Measurements from ENCODE around the gene GLUD1.
"Not testable (repeated sequence)": the region's sequence is repeated elsewhere in the genome, so short reads cannot be mapped to it uniquely, and the experiment has no call there.

GLUD1 gene

DNA sequence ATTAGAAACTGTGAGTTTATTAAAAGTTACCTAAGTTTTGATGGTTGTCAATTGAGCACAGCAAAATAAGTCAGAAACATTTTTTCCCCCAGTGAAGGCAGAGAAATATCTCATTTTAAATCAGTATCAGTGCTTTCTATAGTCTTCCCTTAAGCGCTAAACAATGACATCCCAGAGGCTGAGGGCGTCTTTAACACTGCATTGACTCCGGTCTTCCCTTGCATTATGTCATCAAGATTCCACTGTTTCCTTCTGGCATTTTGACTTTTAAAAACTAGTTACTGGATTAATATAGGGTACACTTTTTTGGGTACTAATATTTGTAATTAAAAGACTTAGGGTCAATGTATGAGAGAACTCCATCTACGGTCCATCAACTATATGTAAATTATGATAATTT is 3.9 kb downstream of the GLUD1 start:
- no peak for DNase-seq (ENCODE audit: low read depth in 2 of 2)

DNA sequence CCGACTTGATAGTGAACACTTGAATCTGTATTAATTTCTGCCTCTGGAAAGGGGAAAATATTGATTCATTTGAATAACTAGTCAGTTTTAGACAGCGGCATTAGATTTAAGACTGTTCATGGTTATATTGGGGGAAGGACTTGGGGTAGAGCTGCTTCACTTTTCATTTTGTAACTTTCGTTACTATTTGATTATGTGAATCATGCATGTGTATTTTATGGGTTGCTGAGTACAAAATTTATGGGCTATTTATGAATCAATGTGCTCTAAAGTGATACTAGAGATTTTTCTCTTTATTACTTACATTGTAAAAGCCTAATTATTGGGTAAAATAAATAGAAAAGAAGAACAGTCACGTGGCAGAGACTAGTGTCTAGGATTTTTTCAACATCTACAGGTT is 4.9 kb downstream of the GLUD1 start:
- no peak for DNase-seq (ENCODE audit: low read depth in 2 of 2)

DNA sequence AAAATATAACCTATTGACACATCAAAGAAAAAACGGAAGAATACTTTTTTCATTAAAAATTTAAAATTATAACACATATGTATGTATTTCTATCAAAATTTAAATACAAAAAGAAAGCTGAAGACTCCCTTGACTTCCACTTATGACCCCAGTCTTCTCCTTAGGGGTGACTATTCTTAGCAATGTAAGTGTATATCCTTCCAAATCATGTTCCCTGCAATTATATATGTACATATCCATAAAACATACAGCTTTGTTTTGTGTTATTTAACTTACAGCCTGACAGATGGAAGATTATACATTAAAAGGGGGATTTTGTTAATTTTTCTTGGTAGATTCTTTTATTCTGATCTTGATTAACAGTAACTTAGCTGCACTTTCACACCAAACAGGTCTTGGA is 9.1 kb downstream of the GLUD1 start:
- no peak for DNase-seq (ENCODE audit: low read depth in 2 of 2)

DNA sequence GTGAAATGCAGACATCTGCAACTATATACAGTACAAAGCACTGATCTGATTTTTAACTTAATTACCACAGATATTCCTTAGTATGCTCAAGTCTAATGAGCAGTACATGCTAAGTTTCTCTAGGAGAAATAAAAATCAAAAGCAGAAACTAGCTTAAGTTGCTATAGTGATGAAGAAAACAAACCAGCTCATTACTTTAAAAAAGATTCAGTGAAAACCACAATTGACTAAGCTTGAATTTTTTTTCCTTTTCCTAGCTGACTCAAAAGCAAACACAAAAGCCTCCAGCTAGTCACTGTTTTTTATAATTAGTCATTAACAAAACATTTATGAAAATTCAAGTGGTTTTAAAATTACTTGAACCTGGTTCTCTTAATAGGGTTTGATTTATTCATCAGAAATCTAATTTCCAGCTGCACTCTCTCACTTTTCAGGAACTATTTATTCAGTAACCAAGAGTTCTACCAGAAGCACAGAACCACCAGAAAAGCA is 10.3 kb downstream of the GLUD1 start:
- not testable (repeated sequence) for DNase-seq (ENCODE audit: low read depth in 2 of 2)

DNA sequence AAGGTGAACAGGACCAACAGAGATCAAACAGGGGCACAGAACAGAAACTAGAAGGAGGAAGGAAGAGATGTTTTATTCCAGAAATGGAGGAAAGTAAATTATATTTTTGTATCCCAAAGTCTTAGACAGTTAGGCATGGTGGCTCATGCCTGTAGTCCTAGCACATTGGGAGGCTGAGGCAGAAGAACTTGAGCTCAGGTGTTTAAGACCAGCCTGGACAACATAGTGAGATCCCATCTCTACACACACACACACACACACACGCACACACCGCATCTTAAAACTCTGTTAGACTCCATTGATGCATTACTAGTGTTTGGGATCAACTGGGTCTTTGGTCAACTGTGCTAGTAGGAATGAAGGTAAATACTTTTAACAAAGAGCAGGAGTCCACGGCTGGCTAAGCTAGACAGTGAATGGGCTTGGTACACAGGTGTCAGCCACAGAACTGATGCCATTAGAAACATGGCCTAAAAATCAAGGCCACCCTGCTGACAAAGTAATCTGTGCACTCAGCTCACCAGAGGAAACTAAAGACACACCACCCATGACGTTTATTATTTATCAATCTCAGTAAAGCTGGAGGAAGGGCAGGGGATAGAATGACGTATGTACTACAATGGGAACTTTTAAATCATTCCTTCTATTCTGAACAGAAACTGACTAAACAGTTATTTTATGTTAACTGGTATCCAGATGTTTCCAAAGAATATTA is 10.9 kb downstream of the GLUD1 start:
- DNase-seq (ENCODE audit: low read depth in 2 of 2) = not testable (repeated sequence)

- not testable (repeated sequence) for DNase-seq (ENCODE audit: low read depth in 2 of 2)
These were observed 12.4 kb downstream of the GLUD1 start for GRCh38 chr10:87082219-87082618.

- DNase-seq (ENCODE audit: low read depth in 2 of 2) = not testable (repeated sequence)
These were observed 13.1 kb downstream of the GLUD1 start for GRCh38 chr10:87081574-87081973.

DNA sequence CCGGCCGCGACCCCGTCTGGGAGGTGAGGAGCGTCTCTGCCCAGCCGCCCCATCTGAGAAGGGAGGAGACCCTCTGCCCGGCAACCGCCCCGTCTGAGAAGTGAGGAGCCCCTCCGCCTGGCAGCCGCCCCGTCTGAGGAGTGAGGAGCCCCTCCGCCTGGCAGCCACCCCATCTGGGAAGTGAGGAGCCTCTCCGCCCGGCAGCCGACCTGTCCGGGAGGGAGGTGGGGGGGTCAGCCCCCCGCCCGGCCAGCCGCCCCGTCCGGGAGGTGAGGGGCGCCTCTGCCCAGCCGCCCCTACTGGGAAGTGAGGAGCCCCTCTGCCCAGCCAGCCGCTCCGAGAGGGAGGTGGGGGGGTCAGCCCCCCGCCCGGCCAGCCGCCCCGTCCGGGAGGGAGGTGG is 14.0 kb downstream of the GLUD1 start:
- not testable (repeated sequence) for DNase-seq (ENCODE audit: low read depth in 2 of 2)

DNA sequence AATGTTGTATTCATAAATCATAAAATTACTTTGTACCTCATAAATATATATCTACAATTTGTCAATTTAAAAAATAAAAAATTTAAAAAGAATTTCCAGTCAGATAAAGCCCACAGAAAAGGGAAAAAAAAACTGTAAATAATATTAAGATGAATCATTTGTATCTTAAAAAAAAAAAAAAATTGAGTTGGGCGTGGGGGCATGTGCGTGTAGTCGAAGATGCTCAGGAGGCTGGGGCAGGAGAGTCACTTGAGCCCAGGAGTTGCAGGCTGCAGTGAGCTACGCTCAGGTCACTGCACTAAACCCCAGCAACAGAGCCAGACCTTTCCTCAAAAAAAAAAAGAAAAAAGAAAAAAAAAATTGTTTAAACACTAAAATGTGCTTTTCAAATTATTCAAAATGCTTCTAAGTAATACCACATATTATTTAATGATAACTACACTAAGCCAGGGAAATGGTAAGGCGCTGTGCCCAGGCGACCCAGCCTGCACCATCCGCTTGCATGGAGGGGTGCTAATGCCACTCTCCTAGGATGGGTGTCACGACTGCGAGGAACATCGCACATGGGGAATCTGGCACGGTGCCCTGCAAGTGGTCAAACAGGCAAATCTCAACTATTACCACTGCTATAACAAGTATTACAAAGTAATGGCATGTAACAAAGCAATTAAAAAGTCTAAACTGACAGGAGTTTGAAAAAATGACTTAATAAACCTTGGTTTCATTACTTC is 15.4 kb downstream of the GLUD1 start:
- DNase-seq (ENCODE audit: low read depth in 2 of 2) = no peak

DNA sequence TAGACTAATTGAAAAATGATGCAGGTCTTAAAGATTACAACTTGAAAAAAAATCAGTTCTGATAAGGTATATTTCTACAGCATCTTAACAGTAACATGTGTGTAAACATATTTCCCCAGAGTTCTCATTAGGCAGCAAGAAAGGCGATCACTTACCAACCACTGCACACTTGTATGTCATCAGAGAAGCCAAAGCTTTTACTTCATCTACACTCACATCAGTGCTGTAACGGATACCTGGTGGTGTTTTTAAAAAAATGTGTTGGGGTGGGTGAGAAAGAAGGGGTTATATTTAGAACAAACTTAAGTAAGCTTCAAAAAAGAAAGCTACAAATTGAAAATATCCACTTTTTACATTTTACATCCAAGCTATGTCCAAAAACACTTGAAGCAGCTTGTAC is 18.2 kb downstream of the GLUD1 start:
- DNase-seq (ENCODE audit: low read depth in 2 of 2) = not testable (repeated sequence)

DNA sequence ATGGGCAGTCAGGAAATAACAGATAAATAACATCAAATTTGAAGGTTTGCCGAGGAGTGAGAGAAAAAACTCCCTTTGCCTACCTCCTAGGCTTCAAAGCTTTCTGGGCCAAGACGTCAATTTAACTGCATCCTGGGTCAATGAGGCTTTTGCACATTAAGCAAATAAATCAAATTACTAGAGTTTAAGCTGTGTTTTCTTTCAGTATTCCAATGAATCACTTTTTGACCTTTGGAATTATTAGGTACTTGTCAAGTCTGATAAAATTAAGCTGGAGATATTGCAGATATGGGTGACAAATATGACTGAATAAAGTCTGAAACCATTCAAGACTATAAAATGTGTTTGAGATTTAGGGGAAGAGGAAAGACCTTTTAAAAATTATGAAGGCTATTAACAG is 22.2 kb downstream of the GLUD1 start:
- DNase-seq (ENCODE audit: low read depth in 2 of 2) = no peak

DNA sequence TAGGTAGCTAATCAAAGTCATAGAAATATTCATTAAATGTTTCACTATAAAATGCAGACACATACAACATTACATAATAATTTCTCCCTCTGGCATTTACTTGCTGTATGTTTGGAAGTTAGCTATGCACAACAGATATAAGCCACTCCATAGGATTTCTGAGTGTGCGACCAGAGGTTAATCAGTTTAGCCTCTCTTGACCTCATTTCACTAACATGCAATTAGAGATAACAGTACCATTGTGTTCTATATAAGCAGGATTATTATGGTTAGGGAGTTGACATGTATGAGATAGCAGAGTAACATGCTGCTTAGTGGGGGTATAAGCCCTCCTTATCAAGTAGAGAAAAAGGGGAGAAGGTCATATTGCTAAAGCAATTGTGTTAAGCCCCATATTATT is 26.4 kb downstream of the GLUD1 start:
- DNase-seq (ENCODE audit: low read depth in 2 of 2) = no peak

DNA sequence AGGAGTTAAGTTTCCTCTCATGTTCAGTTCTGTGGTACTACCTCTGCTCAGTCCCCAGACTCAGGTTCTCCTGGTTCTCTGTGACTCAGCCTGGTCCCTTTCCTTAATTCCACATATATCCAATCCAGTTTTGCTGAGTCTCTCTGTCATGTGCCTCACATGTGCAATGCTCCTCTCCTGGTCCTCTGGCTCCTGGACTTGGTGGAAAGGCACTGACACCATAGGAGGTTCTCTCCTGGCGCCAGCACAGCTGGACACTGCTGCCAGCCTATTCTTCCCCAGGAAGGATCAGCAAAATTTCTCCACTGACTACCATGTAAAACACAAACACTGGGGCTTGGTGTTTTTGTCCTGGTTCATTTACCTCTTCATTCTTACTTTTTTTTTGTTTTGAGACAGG is 27.8 kb downstream of the GLUD1 start:
- no peak for DNase-seq (ENCODE audit: low read depth in 2 of 2)

DNA sequence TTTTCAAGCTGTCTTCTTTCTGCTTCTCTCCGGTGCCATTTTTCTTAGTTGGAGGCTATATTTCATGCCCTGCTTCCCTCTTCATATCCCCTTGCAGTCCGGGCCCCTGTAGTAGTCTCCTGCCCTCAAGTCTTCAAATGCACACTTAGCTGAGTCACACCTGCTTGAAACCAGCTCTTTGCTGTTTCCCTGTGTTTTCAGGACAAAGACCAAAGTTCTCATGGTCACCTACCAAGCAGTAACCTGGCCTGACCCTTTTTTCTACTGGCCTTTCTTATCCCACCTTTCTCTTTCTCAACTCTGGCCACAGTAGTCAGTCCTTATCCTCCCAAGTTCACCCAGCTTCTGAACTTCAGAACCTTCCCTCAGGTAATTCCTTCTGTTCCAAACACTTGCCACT is 28.5 kb downstream of the GLUD1 start:
- DNase-seq (ENCODE audit: low read depth in 2 of 2) = no peak

- DNase-seq (ENCODE audit: low read depth in 2 of 2) = no peak
These were observed 30.0 kb downstream of the GLUD1 start for GRCh38 chr10:87064651-87065050.

GRCh38 chr10:87060280-87060928 is 34.2 kb downstream of the GLUD1 start:
- no peak for DNase-seq (ENCODE audit: low read depth in 2 of 2)

DNA sequence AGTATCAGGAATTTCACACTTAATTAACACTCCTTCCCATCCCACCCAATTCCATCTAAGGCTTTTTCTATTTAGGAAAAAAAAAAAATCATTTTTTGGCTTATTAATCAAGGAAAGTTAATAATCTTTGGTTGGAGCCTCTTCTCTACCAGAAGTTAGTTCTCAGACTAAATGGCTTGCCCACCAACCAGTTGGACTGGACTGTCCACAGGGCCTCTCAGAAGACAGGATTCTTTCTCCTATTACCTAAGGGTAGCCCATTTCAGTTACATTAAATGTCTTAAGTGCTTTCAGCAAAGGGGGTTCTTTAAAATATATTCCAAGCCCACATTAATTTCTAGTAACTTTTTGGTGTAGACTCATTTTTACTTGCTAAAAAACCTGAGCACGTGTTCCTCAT is 35.2 kb downstream of the GLUD1 start:
- DNase-seq (ENCODE audit: low read depth in 2 of 2) = no peak

- DNase-seq (ENCODE audit: low read depth in 2 of 2) = no peak
These were observed 36.5 kb downstream of the GLUD1 start for GRCh38 chr10:87058171-87058570.

DNA sequence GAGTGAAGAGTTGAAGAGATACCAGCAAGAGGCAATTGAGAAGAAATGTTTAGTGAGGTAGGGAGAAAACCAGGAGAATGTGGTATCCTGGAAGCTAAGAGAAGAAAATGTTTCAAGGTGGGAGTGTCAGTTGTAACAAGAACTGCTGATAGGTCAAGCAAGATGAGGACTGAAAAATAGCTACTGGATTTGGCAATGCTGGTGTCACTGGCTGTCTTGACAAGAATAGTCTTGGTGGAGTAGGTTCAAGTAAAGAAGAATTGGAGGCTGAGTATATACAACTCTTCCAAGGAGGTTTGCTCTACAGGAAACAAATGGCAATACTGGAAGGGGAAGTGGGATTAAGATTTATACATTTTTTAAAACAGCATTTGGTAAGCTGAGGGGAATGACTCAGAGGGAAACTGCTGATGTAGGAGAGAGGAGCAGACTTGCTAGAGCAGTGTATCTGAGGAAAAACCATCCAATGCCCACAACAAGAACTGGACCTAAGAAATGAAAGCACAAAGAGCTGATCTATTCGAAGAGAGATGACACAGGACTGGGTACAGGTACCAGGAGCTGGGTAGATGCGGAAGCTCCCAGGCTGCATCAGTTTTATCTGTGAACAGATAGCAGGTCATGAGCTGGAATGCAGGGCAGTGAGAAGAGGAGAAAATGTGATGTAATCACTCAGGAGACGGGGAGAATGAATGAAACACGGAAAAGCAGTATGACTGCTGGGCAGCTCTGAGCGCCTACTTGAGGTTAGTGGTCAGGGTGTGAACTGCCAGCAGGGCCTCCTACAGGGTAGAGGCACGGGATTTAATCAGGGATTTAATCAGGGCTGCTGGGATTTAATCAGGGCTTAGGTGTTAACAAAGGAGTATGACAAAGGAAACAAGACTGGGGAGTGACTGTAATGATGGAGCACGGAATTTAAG is 40.0 kb downstream of the GLUD1 start:
- DNase-seq (ENCODE audit: low read depth in 2 of 2) = no peak

GRCh38 chr10:87053577-87054181 is 41.0 kb downstream of the GLUD1 start:
- DNase-seq (ENCODE audit: low read depth in 2 of 2) = no peak

GRCh38 chr10:87053111-87053510 is 41.5 kb downstream of the GLUD1 start:
- DNase-seq (ENCODE audit: low read depth in 2 of 2) = no peak
